NCI-H2196 treated with DMSO at 0.1 percent for 48 hours (cell line): ENCODE results near the gene APOBEC3B.
"Not testable (repeated sequence)": the region's sequence is repeated elsewhere in the genome, so short reads cannot be mapped to it uniquely, and the experiment has no call there.

ENCODE experiments used
- DNase-seq: peaks from one replicate; lab custom pipeline; 2025; ENCODE audit not compliant: unreplicated experiment; lab: John Stamatoyannopoulos, UW

Gene APOBEC3B

GRCh38 chr22:38950527-38951295 lies 31.4 kb upstream of the APOBEC3B start:
- no peak for DNase-seq

- no peak for DNase-seq
Measured at GRCh38 chr22:38951734-38952133, 30.4 kb upstream of the APOBEC3B start.

- DNase-seq: no peak
Measured at GRCh38 chr22:38952281-38952993, 29.7 kb upstream of the APOBEC3B start.

GRCh38 chr22:38953091-38953490 lies 29.1 kb upstream of the APOBEC3B start:
- DNase-seq: no peak

- no peak for DNase-seq
Measured at GRCh38 chr22:38953577-38954413, 28.4 kb upstream of the APOBEC3B start.

GRCh38 chr22:38954414-38955043 lies 27.6 kb upstream of the APOBEC3B start:
- DNase-seq: no peak

GRCh38 chr22:38955250-38955905 lies 26.8 kb upstream of the APOBEC3B start:
- no peak for DNase-seq

- DNase-seq: no peak
Measured at GRCh38 chr22:38955926-38956325, 26.2 kb upstream of the APOBEC3B start.

- DNase-seq: no peak
Measured at GRCh38 chr22:38956551-38956950, 25.6 kb upstream of the APOBEC3B start.

GRCh38 chr22:38957046-38957770 lies 24.9 kb upstream of the APOBEC3B start, which contains the start of gene APOBEC3A:
Gene APOBEC3A, plus strand, starts transcription at chr22:38957609. Its CDS starts 83 bp downstream, at chr22:38957692.
- no peak for DNase-seq

- DNase-seq: no peak
Measured at GRCh38 chr22:38957808-38958650, 24.1 kb upstream of the APOBEC3B start.

- not testable (repeated sequence) for DNase-seq
Measured at GRCh38 chr22:38958651-38958943, 23.6 kb upstream of the APOBEC3B start.

GRCh38 chr22:38959590-38959989 lies 22.6 kb upstream of the APOBEC3B start:
- no peak for DNase-seq

GRCh38 chr22:38960673-38961072 lies 21.5 kb upstream of the APOBEC3B start:
- not testable (repeated sequence) for DNase-seq

- not testable (repeated sequence) for DNase-seq
Measured at GRCh38 chr22:38963291-38963738, 18.8 kb upstream of the APOBEC3B start.

GRCh38 chr22:38963872-38964271 lies 18.3 kb upstream of the APOBEC3B start:
- no peak for DNase-seq

- no peak for DNase-seq
Measured at GRCh38 chr22:38964306-38964705, 17.8 kb upstream of the APOBEC3B start.

- DNase-seq: no peak
Measured at GRCh38 chr22:38964989-38965388, 17.2 kb upstream of the APOBEC3B start.
